WTC11 (cell line): ENCODE results near the gene DAPK1. TPM values are rescaled to one million over a fixed set of nuclear protein-coding genes. Genes with fewer than 3 reads are reported as not detected.
A peak's percentile ranks its signal among the peaks of the same experiment; 100 is the strongest.

Experiments used
- ATAC-seq: fragments of 200-7000 bp; cut with Tn5 transposase; 2 replicates; pipeline ENCODE4 v1.10.0; 2021; ENCODE audit warnings: mild to moderate bottlenecking, moderate library complexity
- CTCF ChIA-PET: fragments of 300-600 bp; sonication (Branson Sonifier 250); formaldehyde crosslinking; loops from one replicate; lab custom pipeline; 2021; ENCODE audit warnings: antibody characterized with exemption; lab: Charles Lee
- POLR2A ChIA-PET: fragments of 350-600 bp; sonication (Branson Sonifier 250); formaldehyde crosslinking; loops from one replicate; lab custom pipeline; 2021; ENCODE audit warnings: antibody characterized with exemption; lab: Charles Lee
- DNase-seq: peaks from one replicate; pipeline ENCODE4 v3.0.0; 2021; ENCODE audit warnings: low spot score
- H3K27ac Mint-ChIP-seq: 2 replicates; pipeline ENCODE4 v1.8.0; 2021; ENCODE audit warnings: mixed read lengths
- H3K27me3 Mint-ChIP-seq: 2 replicates; pipeline ENCODE4 v1.8.0; 2021; ENCODE audit warnings: low read depth, mild to moderate bottlenecking, moderate library complexity, mixed read lengths
- H3K36me3 Mint-ChIP-seq: 2 replicates; pipeline ENCODE4 v1.8.0; 2021; ENCODE audit warnings: mixed read lengths
- H3K4me1 Mint-ChIP-seq: 2 replicates; pipeline ENCODE4 v1.8.0; 2022; ENCODE audit warnings: mixed read lengths
- H3K4me3 Mint-ChIP-seq: 2 replicates; pipeline ENCODE4 v1.8.0; 2021; ENCODE audit warnings: mild to moderate bottlenecking, moderate library complexity, mixed read lengths
- H3K9me3 Mint-ChIP-seq: 2 replicates; pipeline ENCODE4 v1.8.0; 2021; ENCODE audit warnings: mixed read lengths
- GTF2I ChIP-seq: fragments of 250-450 bp; sonication (Bioruptor Pico); conservative IDR thresholded peaks from 2 replicates; pipeline ENCODE4 v1.4.0; 2021; ENCODE audit warnings: mild to moderate bottlenecking
- HMGA2 ChIP-seq: fragments of 250-450 bp; sonication (Bioruptor Pico); IDR thresholded peaks from 2 replicates; pipeline ENCODE4 v1.4.0; 2021; ENCODE audit warnings: mild to moderate bottlenecking, moderate library complexity
- HMGXB4 ChIP-seq: sonication (generic); formaldehyde crosslinking; IDR thresholded peaks from 2 replicates; pipeline ENCODE4 v1.8.1; 2023; ENCODE audit warnings: mild to moderate bottlenecking, moderate library complexity, missing genetic modification reagents
- IRF1 ChIP-seq: sonication (generic); formaldehyde crosslinking; IDR thresholded peaks from 2 replicates; pipeline ENCODE4 v1.8.0; 2023; ENCODE audit warnings: missing genetic modification reagents
- MLX ChIP-seq: sonication (generic); formaldehyde crosslinking; IDR thresholded peaks from 2 replicates; pipeline ENCODE4 v1.8.1; 2023; ENCODE audit warnings: mild to moderate bottlenecking, missing genetic modification reagents, moderate library complexity
- MYBL2 ChIP-seq: sonication (generic); formaldehyde crosslinking; IDR thresholded peaks from 2 replicates; pipeline ENCODE4 v1.8.1; 2023; ENCODE audit warnings: mild to moderate bottlenecking, moderate library complexity, missing genetic modification reagents
- NR2C2 ChIP-seq: sonication (generic); formaldehyde crosslinking; IDR thresholded peaks from 2 replicates; pipeline ENCODE4 v1.8.0; 2022; ENCODE audit warnings: mild to moderate bottlenecking, missing genetic modification reagents
- OVOL2 ChIP-seq: fragments of 250-450 bp; sonication (Bioruptor Pico); IDR thresholded peaks from 2 replicates; pipeline ENCODE4 v1.9.0; 2021; ENCODE audit warnings: mild to moderate bottlenecking, borderline replicate concordance
- PRRX2 ChIP-seq: fragments of 250-450 bp; sonication (Bioruptor Pico); IDR thresholded peaks from 2 replicates; pipeline ENCODE4 v1.8.0; 2021; ENCODE audit warnings: mild to moderate bottlenecking
- RELA ChIP-seq: sonication (generic); formaldehyde crosslinking; IDR thresholded peaks from 2 replicates; pipeline ENCODE4 v1.8.1; 2022; ENCODE audit warnings: missing genetic modification reagents, mild to moderate bottlenecking, borderline replicate concordance
- SP1 ChIP-seq: sonication (generic); formaldehyde crosslinking; conservative IDR thresholded peaks from 2 replicates; pipeline ENCODE4 v1.8.1; 2022; ENCODE audit warnings: missing genetic modification reagents
- TEAD4 ChIP-seq: sonication (generic); formaldehyde crosslinking; IDR thresholded peaks from 2 replicates; pipeline ENCODE4 v1.8.0; 2022; ENCODE audit warnings: mild to moderate bottlenecking, missing genetic modification reagents
- TP53 ChIP-seq: sonication (generic); formaldehyde crosslinking; IDR thresholded peaks from 2 replicates; pipeline ENCODE4 v1.8.1; 2023; ENCODE audit warnings: mild to moderate bottlenecking, missing genetic modification reagents
- ZNF121 ChIP-seq: sonication (generic); formaldehyde crosslinking; IDR thresholded peaks from 2 replicates; pipeline ENCODE4 v1.8.0; 2023; ENCODE audit warnings: missing genetic modification reagents
- ZNF232 ChIP-seq: sonication (generic); formaldehyde crosslinking; IDR thresholded peaks from 2 replicates; pipeline ENCODE4 v1.8.0; 2022; ENCODE audit warnings: mild to moderate bottlenecking, missing genetic modification reagents
- ZNF317 ChIP-seq: sonication (generic); formaldehyde crosslinking; IDR thresholded peaks from 2 replicates; pipeline ENCODE4 v1.8.1; 2023; ENCODE audit warnings: low read depth, mild to moderate bottlenecking, moderate library complexity, missing genetic modification reagents, borderline replicate concordance
- ZNF396 ChIP-seq: fragments of 250-450 bp; sonication (Bioruptor Pico); IDR thresholded peaks from 2 replicates; pipeline ENCODE4 v1.8.0; 2021; ENCODE audit warnings: mild to moderate bottlenecking, moderate library complexity, borderline replicate concordance
- ZNF416 ChIP-seq: fragments of 250-450 bp; sonication (Bioruptor Pico); IDR thresholded peaks from 2 replicates; pipeline ENCODE4 v1.9.0; 2021; ENCODE audit warnings: mild to moderate bottlenecking, inconsistent platforms
- ZNF423 ChIP-seq: fragments of 250-450 bp; sonication (Bioruptor Pico); IDR thresholded peaks from 2 replicates; pipeline ENCODE4 v2.1.2; 2022; ENCODE audit warnings: mild to moderate bottlenecking, moderate library complexity
- ZNF425 ChIP-seq: fragments of 250-450 bp; sonication (Bioruptor Pico); conservative IDR thresholded peaks from 2 replicates; pipeline ENCODE4 v1.9.0; 2021; ENCODE audit warnings: mild to moderate bottlenecking
- ZNF671 ChIP-seq: fragments of 250-450 bp; sonication (Bioruptor Pico); IDR thresholded peaks from 2 replicates; pipeline ENCODE4 v1.8.0; 2021; ENCODE audit warnings: mild to moderate bottlenecking
- total RNA-seq: library from RNA; stranded (reverse); gene quantifications from 3 replicates; pipeline ENCODE4 v1.2.3, GENCODE V29; 2021
- TF ChIP-seq, protein P1 (sequence below): sonication (generic); formaldehyde crosslinking; IDR thresholded peaks from 2 replicates; pipeline ENCODE4 v1.8.0; 2022; ENCODE audit warnings: mild to moderate bottlenecking, missing genetic modification reagents
- TF ChIP-seq, protein P2 (sequence below): fragments of 200-600 bp; IDR thresholded peaks from 2 replicates; pipeline ENCODE4 v1.8.0; 2022; ENCODE audit warnings: antibody characterized with exemption
- TF ChIP-seq, protein P3 (sequence below): fragments of 250-450 bp; sonication (Bioruptor Pico); IDR thresholded peaks from 2 replicates; pipeline ENCODE4 v1.9.0; 2021; ENCODE audit warnings: moderate library complexity, mild to moderate bottlenecking, inconsistent platforms, borderline replicate concordance
- TF ChIP-seq, protein P4 (sequence below): fragments of 250-450 bp; sonication (Bioruptor Pico); IDR thresholded peaks from 2 replicates; pipeline ENCODE4 v1.8.0; 2021; ENCODE audit warnings: mild to moderate bottlenecking

DAPK1 gene
- total RNA-seq, 1 experiment from 2014 or later = 129 TPM

DNA sequence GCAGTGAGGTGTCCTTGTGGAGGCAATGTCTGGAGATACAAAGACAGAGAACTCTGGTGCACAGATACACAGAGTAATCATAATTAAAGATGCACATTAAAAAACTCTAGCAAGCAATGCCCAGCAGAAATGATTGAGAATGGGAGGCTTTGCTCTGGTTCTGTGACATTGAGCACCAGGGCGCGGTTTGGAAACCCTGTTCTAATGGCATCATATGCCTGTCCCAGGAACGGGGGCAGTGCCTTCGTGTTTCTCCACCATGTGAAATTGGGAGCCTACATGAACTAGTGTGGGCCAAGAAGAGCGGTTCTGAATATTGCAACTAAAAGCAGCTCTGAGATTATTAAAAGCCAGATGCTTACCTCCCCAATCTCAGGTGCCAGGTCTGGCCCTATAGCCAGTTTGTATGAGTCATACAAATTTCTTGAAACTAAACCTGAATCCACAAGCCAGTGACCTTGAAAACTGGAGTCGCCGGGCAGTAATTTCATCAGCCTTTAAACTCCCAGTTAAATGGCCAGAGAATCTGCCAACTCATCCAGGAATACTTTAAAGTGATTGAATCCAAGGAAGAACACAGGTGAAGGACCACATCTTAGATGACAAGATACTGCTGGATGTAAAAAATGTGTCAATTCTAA, 206.1 kb downstream of the DAPK1 start:
- ChIA-PET POLR2A (no interaction called here), CTCF (no interaction called here)
- Mint-ChIP-seq H3K9me3 (no peaks in the 10 kb centered on the region), H3K27ac (peak overlapping the region; percentile 64), H3K27me3 (no peaks in the 10 kb centered on the region), H3K4me3 (no peak overlapping the region), H3K36me3 (peaks cover 69% of the 10 kb centered on the region), H3K4me1 (peaks cover 6% of the 10 kb centered on the region; the same call in 1 of the 2 replicates)
- no peak for DNase-seq
- TF ChIP-seq OVOL2 (CRISPR knock-in tag) (no peak), HMGA2 (CRISPR knock-in tag) (no peak), ZNF425 (CRISPR knock-in tag) (no peak), NR2C2 (CRISPR knock-in tag) (no peak), ZNF121 (CRISPR knock-in tag) (no peak), PRRX2 (CRISPR knock-in tag) (no peak), ZNF671 (CRISPR knock-in tag) (no peak), TEAD4 (CRISPR knock-in tag) (no peak), SP1 (CRISPR knock-in tag) (no peak), ZNF396 (no peak), MYBL2 (CRISPR knock-in tag) (no peak)
- TF ChIP-seq, protein P1, sequence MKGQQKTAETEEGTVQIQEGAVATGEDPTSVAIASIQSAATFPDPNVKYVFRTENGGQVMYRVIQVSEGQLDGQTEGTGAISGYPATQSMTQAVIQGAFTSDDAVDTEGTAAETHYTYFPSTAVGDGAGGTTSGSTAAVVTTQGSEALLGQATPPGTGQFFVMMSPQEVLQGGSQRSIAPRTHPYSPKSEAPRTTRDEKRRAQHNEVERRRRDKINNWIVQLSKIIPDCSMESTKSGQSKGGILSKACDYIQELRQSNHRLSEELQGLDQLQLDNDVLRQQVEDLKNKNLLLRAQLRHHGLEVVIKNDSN (CRISPR knock-in tag) = no peak
- TF ChIP-seq, protein P2, sequence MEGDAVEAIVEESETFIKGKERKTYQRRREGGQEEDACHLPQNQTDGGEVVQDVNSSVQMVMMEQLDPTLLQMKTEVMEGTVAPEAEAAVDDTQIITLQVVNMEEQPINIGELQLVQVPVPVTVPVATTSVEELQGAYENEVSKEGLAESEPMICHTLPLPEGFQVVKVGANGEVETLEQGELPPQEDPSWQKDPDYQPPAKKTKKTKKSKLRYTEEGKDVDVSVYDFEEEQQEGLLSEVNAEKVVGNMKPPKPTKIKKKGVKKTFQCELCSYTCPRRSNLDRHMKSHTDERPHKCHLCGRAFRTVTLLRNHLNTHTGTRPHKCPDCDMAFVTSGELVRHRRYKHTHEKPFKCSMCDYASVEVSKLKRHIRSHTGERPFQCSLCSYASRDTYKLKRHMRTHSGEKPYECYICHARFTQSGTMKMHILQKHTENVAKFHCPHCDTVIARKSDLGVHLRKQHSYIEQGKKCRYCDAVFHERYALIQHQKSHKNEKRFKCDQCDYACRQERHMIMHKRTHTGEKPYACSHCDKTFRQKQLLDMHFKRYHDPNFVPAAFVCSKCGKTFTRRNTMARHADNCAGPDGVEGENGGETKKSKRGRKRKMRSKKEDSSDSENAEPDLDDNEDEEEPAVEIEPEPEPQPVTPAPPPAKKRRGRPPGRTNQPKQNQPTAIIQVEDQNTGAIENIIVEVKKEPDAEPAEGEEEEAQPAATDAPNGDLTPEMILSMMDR = no peak
- TF ChIP-seq, protein P3, sequence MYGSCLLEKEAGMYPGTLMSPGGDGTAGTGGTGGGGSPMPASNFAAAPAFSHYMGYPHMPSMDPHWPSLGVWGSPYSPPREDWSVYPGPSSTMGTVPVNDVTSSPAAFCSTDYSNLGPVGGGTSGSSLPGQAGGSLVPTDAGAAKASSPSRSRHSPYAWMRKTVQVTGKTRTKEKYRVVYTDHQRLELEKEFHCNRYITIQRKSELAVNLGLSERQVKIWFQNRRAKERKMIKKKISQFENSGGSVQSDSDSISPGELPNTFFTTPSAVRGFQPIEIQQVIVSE (CRISPR knock-in tag) = no peak
- no peak for ATAC-seq

GRCh38 chr9:87704342-87704741, 206.7 kb downstream of the DAPK1 start:
- H3K36me3 Mint-ChIP-seq = peaks cover 68% of the 10 kb centered on the region
- DNase-seq (no peak), ATAC-seq (no peak)
- peaks cover 6% of the 10 kb centered on the region; the same call in 1 of the 2 replicates for H3K4me1 Mint-ChIP-seq
- H3K4me3 Mint-ChIP-seq = no peak overlapping the region
- H3K27me3 Mint-ChIP-seq = no peaks in the 10 kb centered on the region
- H3K9me3 Mint-ChIP-seq = no peaks in the 10 kb centered on the region
- ChIA-PET CTCF (no interaction called here), POLR2A (no interaction called here)
- peak overlapping the region; percentile 61; the same call in 1 of the 2 replicates for H3K27ac Mint-ChIP-seq
- TF ChIP-seq TP53 (CRISPR knock-in tag) = no peak
- no peak for TF ChIP-seq GTF2I (CRISPR knock-in tag)
- TF ChIP-seq MLX (CRISPR knock-in tag) = no peak
- TF ChIP-seq ZNF317 (CRISPR knock-in tag) = no peak
- no peak for TF ChIP-seq ZNF416 (CRISPR knock-in tag)
- no peak for TF ChIP-seq IRF1 (CRISPR knock-in tag)
- TF ChIP-seq ZNF121 (CRISPR knock-in tag) = no peak
- TF ChIP-seq ZNF232 (CRISPR knock-in tag) = no peak
- TF ChIP-seq RELA (CRISPR knock-in tag) = no peak
- no peak for TF ChIP-seq HMGXB4 (CRISPR knock-in tag)
- TF ChIP-seq, protein P4, sequence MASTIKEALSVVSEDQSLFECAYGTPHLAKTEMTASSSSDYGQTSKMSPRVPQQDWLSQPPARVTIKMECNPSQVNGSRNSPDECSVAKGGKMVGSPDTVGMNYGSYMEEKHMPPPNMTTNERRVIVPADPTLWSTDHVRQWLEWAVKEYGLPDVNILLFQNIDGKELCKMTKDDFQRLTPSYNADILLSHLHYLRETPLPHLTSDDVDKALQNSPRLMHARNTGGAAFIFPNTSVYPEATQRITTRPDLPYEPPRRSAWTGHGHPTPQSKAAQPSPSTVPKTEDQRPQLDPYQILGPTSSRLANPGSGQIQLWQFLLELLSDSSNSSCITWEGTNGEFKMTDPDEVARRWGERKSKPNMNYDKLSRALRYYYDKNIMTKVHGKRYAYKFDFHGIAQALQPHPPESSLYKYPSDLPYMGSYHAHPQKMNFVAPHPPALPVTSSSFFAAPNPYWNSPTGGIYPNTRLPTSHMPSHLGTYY = no peak
- no peak for TF ChIP-seq ZNF423 (CRISPR knock-in tag)
- TF ChIP-seq, protein P1 (CRISPR knock-in tag) = no peak
